BLaER1 treated with 17β-estradiol and CSF1 and Interleukin-3, amounts not matched to agents 10 nM and 100 nM (cell line): ENCODE data around the gene GCSAM.

ENCODE experiments used
- H3K27ac ChIP-seq, 11 experiments: shearing (Covaris generic); formaldehyde crosslinking; 2 replicates each; pipeline ENCODE4 v1.8.1; 2022
- H3K27me3 ChIP-seq, 11 experiments: shearing (Covaris generic); formaldehyde crosslinking; 2 replicates each; pipeline ENCODE4 v1.8.1; 2022
- H3K36me3 ChIP-seq, 11 experiments: shearing (Covaris generic); formaldehyde crosslinking; 2 replicates each; pipeline ENCODE4 v1.8.1; 2022
- H3K4me1 ChIP-seq, 10 experiments: shearing (Covaris generic); formaldehyde crosslinking; 2 replicates each; pipeline ENCODE4 v1.8.1; 2022
- H3K4me2 ChIP-seq, 11 experiments: shearing (Covaris generic); formaldehyde crosslinking; 2 replicates each; pipeline ENCODE4 v1.8.1; 2022
- H3K4me3 ChIP-seq, 10 experiments: shearing (Covaris generic); formaldehyde crosslinking; 2 replicates each; pipeline ENCODE4 v1.8.1; 2022
- H3K9ac ChIP-seq, 11 experiments: shearing (Covaris generic); formaldehyde crosslinking; 2 replicates each; pipeline ENCODE4 v1.8.1; 2022
- H3K9me3 ChIP-seq, 11 experiments: shearing (Covaris generic); formaldehyde crosslinking; replicated peaks in 1 of 11; 2 replicates each; pipeline ENCODE4 v1.8.1; 2022
- H4K20me1 ChIP-seq, 11 experiments: shearing (Covaris generic); formaldehyde crosslinking; 2 replicates each; pipeline ENCODE4 v1.8.1; 2022
- Cebpa-rat ChIP-seq, 11 experiments: shearing (Covaris generic); IDR thresholded peaks; 2 replicates each; pipeline ENCODE4 v1.8.1; 2022

The GCSAM gene

DNA sequence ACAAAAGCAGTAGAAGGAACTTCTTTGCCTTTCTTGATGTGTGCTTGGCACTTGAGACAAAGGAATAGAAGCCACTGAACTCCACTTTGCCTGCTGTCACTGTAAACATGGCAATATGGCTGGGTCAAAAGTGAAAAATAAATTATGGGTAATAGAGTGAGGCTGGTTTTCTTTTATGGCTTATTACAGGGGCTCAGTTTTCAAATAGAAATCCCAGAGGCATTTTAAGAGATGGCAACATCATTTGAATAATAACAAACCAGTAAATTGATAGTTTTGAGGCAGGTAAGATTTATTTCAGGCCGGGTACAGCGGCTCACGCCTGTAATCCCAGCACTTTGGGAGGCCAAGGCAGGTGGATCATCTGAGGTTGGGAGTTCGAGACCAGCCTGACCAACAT, 44.1 kb downstream of the GCSAM start:
- Histone ChIP-seq H3K4me1 (peaks cover 31 to 44% (median 36%) of the 10 kb centered on the region in 10 experiments), H3K27ac (no peak overlapping the region), H3K4me3 (no peak overlapping the region), H4K20me1 (0 out of 22 replicates have a peak, but pooled peaks cover 0 to 10% (median 0%) of the 10 kb centered on the region in 11 experiments), H3K36me3 (no peaks in the 10 kb centered on the region), H3K27me3 (peaks cover 40 to 66% (median 52%) of the 10 kb centered on the region in 11 experiments), H3K9ac (no peak overlapping the region), H3K4me2 (no peak overlapping the region), H3K9me3 (peaks cover 0 to 19% (median 11%) of the 10 kb centered on the region in 11 experiments; a peak in 13 of 22 replicates)
- no peak for TF ChIP-seq Cebpa-rat (IDR thresholded peaks at IDR 0.05)

DNA sequence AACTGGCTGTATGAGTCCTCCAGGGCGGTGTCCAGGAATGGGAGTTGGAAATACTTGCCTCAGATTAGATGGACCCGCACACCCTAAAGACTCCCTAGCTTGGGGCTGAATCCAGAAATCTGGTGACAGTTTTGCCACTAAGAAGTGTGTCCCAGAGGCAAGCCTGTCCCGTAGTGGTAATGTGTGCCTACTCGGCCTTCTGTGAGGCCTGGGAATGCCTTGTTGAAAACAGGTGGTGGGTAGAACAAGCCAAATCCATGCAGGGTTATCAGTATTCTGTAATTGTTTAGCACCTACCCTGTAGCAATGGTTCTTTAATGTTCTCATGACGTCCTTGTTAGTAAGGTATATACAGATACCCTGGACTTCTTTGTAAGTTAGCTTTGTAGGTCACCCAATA, 45.3 kb downstream of the GCSAM start:
- Histone ChIP-seq H3K9ac (no peak overlapping the region), H4K20me1 (0 out of 22 replicates have a peak, but pooled peaks cover 0 to 10% (median 0%) of the 10 kb centered on the region in 11 experiments), H3K27ac (no peak overlapping the region), H3K4me1 (peaks cover 23 to 37% (median 29%) of the 10 kb centered on the region in 10 experiments), H3K9me3 (peaks cover 0 to 19% (median 11%) of the 10 kb centered on the region in 11 experiments; a peak in 13 of 22 replicates), H3K4me2 (no peak overlapping the region), H3K36me3 (no peaks in the 10 kb centered on the region), H3K4me3 (no peak overlapping the region), H3K27me3 (peaks cover 40 to 65% (median 52%) of the 10 kb centered on the region in 11 experiments)
- no peak for TF ChIP-seq Cebpa-rat (IDR thresholded peaks at IDR 0.05)

DNA sequence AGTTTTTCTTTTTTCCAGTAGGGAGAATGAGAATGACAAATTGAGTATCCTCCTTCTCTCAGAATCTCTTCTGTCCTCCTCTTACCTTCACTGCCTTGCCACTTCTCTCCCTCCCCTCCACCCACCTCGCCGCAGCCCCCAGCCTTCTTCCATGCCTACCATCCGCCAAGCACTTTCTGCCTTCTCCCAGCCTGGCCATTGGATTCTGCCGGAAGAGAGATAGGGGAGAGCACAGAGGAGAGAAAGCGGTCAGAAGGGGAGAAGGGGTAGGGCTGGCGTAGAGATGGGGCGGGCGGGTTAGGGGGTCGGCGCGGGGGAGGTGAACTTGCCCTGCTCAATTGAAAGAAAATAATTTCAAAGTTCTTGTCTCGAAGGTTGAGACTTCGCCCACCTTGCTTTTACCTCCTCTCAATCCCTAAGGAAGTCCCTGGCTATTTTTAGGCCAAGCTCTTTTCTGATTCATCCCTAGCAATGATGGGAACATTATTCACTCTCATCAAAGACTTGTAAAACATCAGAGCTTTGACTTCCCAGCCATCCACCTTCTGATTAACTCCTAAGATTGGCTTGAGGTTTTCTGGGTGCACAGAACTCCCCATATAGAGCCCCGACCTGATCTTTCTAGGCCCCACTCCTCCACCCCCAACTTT, 46.0 kb downstream of the GCSAM start:
- Histone ChIP-seq H3K9ac (no peak overlapping the region), H3K27ac (no peak overlapping the region)

DNA sequence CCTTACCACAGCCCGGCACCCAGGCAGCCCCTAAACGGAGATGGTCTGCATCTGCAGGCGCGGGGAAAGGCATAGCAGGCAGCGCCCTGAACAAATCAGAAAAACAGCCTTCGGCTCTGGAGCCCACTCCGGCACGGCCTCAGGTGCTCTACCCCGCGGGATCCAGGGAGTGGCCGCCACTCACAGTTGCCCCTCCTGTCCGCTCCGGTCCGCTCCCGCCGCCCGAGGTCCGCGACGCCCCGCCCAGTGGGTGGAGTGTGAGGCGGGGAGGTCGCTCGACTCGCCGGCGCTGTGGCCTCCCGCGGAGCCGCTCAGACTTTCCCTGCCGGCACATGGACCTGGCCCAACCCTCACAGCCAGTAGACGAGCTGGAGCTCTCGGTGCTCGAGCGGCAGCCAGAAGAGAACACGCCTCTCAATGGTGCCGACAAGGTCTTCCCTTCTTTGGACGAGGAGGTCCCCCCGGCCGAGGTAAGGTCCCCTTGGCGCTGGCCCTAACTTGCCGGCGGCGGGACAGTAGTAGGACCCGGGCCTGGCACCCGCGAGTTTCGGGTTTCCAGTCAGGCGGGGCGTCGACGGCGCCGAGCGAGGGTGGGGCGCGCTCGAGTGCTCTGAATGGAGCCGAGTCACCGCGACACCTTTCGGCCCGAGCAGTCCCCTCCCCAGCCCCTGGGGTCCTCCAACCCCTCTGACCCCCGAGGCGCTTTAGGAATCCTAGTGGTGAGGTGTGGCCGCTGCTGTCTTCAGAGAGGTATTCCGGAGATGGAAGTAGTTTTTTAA, 46.8 kb downstream of the GCSAM start, which contains the start of gene C3orf52:
Gene C3orf52 (plus strand): TSS at position 314 of the 779 bp plus-strand sequence. CDS start 19 bp downstream, at position 333.
- peaks cover 13 to 22% (median 14%) of the 10 kb centered on the region in 10 experiments for H3K4me1 ChIP-seq
- H4K20me1 ChIP-seq: 0 out of 22 replicates have a peak, but pooled peaks cover 0 to 10% (median 0%) of the 10 kb centered on the region in 11 experiments
- H3K27me3 ChIP-seq: peaks cover 40 to 68% (median 52%) of the 10 kb centered on the region in 11 experiments
- H3K9me3 ChIP-seq: peaks cover 0 to 19% (median 11%) of the 10 kb centered on the region in 11 experiments; a peak in 13 of 22 replicates
- no peaks in the 10 kb centered on the region for H3K36me3 ChIP-seq
- H3K4me3 ChIP-seq: peak within 1 kb of the TSS; percentile 43 to 60 (median 53)
- peak within 1 kb of the TSS; percentile 67 to 86 (median 76) for H3K4me2 ChIP-seq
- no peak within 1 kb of the TSS for H3K27ac ChIP-seq
- no peak for TF ChIP-seq Cebpa-rat (IDR thresholded peaks at IDR 0.05)
- peak within 1 kb of the TSS in 5 of 11 experiments; percentile 4 to 44 (median 31); a peak in 4 of 22 replicates for H3K9ac ChIP-seq

More for the DNA sequence above, 46.0 kb downstream of the GCSAM start:
- peaks cover 0 to 19% (median 11%) of the 10 kb centered on the region in 11 experiments; a peak in 13 of 22 replicates for H3K9me3 ChIP-seq
- H4K20me1 ChIP-seq: 0 out of 22 replicates have a peak, but pooled peaks cover 0 to 10% (median 0%) of the 10 kb centered on the region in 11 experiments
- no peaks in the 10 kb centered on the region for H3K36me3 ChIP-seq
- no peak for TF ChIP-seq Cebpa-rat (IDR thresholded peaks at IDR 0.05)
- peaks cover 16 to 29% (median 22%) of the 10 kb centered on the region in 10 experiments for H3K4me1 ChIP-seq
- peak overlapping the region; percentile 43 to 60 (median 53); a peak in 16 of 20 replicates for H3K4me3 ChIP-seq
- peak overlapping the region; percentile 67 to 86 (median 76); a peak in 21 of 22 replicates for H3K4me2 ChIP-seq
- peaks cover 40 to 68% (median 52%) of the 10 kb centered on the region in 11 experiments for H3K27me3 ChIP-seq

DNA sequence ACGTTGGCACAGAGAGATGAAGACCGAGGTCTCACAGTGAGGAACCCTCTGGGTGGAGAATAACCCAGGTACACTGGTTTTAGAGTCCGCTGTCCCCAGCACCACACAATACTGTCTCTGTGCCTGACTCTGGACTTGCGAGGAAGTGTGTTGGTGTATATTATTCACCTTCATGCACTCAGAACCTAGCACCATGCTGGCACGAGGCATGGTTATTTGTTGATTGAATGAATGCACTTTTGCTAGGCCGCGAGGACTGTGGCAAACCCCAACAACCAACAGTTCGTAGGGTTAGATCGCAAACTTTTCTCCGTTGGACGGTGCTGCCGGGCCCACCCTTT, 47.3 kb downstream of the GCSAM start:
- peaks cover 0 to 19% (median 11%) of the 10 kb centered on the region in 11 experiments; a peak in 13 of 22 replicates for H3K9me3 ChIP-seq
- no peak overlapping the region for H3K9ac ChIP-seq
- H4K20me1 ChIP-seq: 0 out of 22 replicates have a peak, but pooled peaks cover 0 to 9% (median 0%) of the 10 kb centered on the region in 11 experiments
- H3K4me1 ChIP-seq: peaks cover 7 to 16% (median 9%) of the 10 kb centered on the region in 10 experiments
- TF ChIP-seq Cebpa-rat (IDR thresholded peaks at IDR 0.05): no peak
- H3K36me3 ChIP-seq: no peaks in the 10 kb centered on the region
- peak overlapping the region in 9 of 10 experiments; percentile 43 to 60 (median 53); a peak in 15 of 20 replicates for H3K4me3 ChIP-seq
- H3K27ac ChIP-seq: no peak overlapping the region
- H3K4me2 ChIP-seq: peak overlapping the region; percentile 67 to 86 (median 76); a peak in 21 of 22 replicates
- H3K27me3 ChIP-seq: peaks cover 40 to 68% (median 52%) of the 10 kb centered on the region in 11 experiments

DNA sequence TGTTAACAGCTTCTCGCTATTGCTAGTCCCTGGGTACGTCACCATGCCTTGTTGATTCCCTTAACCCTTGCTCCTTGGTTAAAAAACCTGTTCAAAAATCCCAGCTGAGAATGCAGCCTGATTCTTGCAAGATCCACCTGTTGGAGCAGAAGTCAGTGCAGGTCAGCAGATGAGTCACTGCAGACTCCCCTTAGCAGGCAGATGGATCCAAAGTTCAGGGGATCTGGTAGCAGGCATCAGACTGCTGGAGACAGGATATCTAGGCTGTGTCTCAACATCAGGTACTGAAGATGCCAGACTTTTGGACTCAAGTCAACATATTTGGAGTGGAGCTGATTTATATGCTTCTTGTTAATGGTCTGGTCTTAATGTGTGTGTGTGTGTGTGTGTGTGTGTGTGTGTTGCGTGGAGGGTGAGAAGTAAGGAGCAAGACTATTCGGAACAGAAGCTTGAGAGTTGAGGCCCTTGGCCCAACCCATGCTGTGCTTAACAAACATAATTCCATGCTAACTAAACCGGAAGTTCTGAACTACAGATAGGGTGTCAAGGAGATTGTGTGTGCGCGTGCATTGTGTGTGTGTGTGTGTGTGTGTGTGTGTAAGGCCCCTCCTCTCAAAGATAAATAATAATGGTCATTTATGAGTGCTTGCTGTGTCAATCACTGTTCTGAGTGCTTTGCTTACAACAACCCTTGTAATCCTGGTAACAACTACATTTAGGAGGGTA, 47.9 kb downstream of the GCSAM start:
- peaks cover 40 to 67% (median 52%) of the 10 kb centered on the region in 11 experiments for H3K27me3 ChIP-seq
- H3K4me3 ChIP-seq: no peak overlapping the region

DNA sequence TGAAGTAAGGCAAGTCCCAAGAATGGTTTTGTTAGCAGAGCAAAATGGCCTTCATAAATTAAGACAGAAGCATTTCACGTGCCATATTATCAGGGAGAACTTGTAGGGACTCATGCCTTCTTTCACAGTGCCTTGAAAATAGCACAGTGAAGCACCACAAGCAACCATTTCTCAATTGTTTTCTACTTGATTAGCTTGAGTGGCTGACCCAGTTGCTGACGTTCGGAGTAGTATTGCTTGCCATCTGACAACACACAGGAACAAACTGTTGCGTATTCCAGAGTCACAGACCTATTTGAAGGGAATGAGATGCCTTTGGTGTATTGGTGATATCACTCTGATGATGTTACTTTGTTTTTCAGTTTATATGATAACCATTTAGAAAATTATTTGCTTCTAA, 49.8 kb downstream of the GCSAM start:
- peaks cover 0 to 8% (median 0%) of the 10 kb centered on the region in 10 experiments; a peak in 1 of 20 replicates for H3K4me1 ChIP-seq
- H3K27me3 ChIP-seq: peaks cover 36 to 48% (median 38%) of the 10 kb centered on the region in 11 experiments
- H3K9me3 ChIP-seq: peaks cover 0 to 19% (median 11%) of the 10 kb centered on the region in 11 experiments; a peak in 13 of 22 replicates
- no peaks in the 10 kb centered on the region for H3K36me3 ChIP-seq
- no peak for TF ChIP-seq Cebpa-rat (IDR thresholded peaks at IDR 0.05)
- H3K4me2 ChIP-seq: no peak overlapping the region
- H3K27ac ChIP-seq: no peak overlapping the region
- no peak overlapping the region for H3K9ac ChIP-seq
- H4K20me1 ChIP-seq: no peaks in the 10 kb centered on the region
- H3K4me3 ChIP-seq: no peak overlapping the region

More for the DNA sequence above, 47.9 kb downstream of the GCSAM start:
- peaks cover 1 to 11% (median 3%) of the 10 kb centered on the region in 10 experiments; a peak in 19 of 20 replicates for H3K4me1 ChIP-seq
- no peak overlapping the region for H3K27ac ChIP-seq
- H3K9ac ChIP-seq: no peak overlapping the region
- H3K4me2 ChIP-seq: no peak overlapping the region
- peaks cover 0 to 19% (median 11%) of the 10 kb centered on the region in 11 experiments; a peak in 13 of 22 replicates for H3K9me3 ChIP-seq
- no peaks in the 10 kb centered on the region for H3K36me3 ChIP-seq
- no peak for TF ChIP-seq Cebpa-rat (IDR thresholded peaks at IDR 0.05)
- 0 out of 22 replicates have a peak, but pooled peaks cover 0 to 3% (median 0%) of the 10 kb centered on the region in 11 experiments for H4K20me1 ChIP-seq
